ENCODE data around the gene RPL38. TPM values are rescaled to one million over a fixed set of nuclear protein-coding genes. Genes with fewer than 3 reads are reported as not detected.

Gene RPL38
- total RNA-seq, 1 donor from 2014 or later: 1,161 TPM

GRCh38 chr17:74259667-74260524, 56.4 kb downstream of the RPL38 start:
- DNase-seq (ENCODE audit: low spot score): no peak
- no peaks in the 10 kb centered on the region for H3K4me1 Mint-ChIP-seq (ENCODE audit: low read depth)
- H3K27me3 Mint-ChIP-seq (ENCODE audit: insufficient read depth): no peaks in the 10 kb centered on the region
- H3K9me3 Mint-ChIP-seq: no peaks in the 10 kb centered on the region
- H3K36me3 Mint-ChIP-seq (ENCODE audit: low read depth): no peaks in the 10 kb centered on the region
- intact Hi-C loops (cut with micrococcal nuclease): no loop called here
- H3K4me3 Mint-ChIP-seq: no peak overlapping the region
- H3K27ac Mint-ChIP-seq: no peak overlapping the region

Other genes with a start within 250 kb of the RPL38 start
- gene TTYH2, start 9.9 kb downstream of the RPL38 start, total RNA-seq: 5.7 and 6.8 TPM in 2 replicates
- 0.12 and 0.18 TPM in 2 replicates for gene DNAI2, start 70.6 kb downstream of the RPL38 start, total RNA-seq
- gene KIF19, start 122.5 kb downstream of the RPL38 start, total RNA-seq: 0.10 and 0.13 TPM in 2 replicates
- gene BTBD17, start 158.2 kb downstream of the RPL38 start, total RNA-seq: not detected in 2 replicates
- gene GPR142, start 163.8 kb downstream of the RPL38 start, total RNA-seq: not detected in 2 replicates
- gene GPRC5C, start 228.4 kb downstream of the RPL38 start, total RNA-seq: 0.86 TPM in 1 of 2 replicates, not detected in the other